HG03432 (cell line): Measurements from ENCODE around the gene ALDH1A2.
"Not testable (repeated sequence)": the region's sequence is repeated elsewhere in the genome, so short reads cannot be mapped to it uniquely, and the experiment has no call there.

Source experiments
- ATAC-seq: cut with Tn5 transposase; IDR thresholded peaks from one replicate; pipeline ENCODE4 v1.9.1; 2021; ENCODE audit warnings: mild to moderate bottlenecking, moderate library complexity; ENCODE audit not compliant: unreplicated experiment

The ALDH1A2 gene

GRCh38 chr15:58065445-58066041 lies at the start of gene ALDH1A2:
Gene ALDH1A2 (minus strand): TSS chr15:58065711. CDS start chr15:58065650, 61 bp downstream.
- no peak for ATAC-seq

DNA sequence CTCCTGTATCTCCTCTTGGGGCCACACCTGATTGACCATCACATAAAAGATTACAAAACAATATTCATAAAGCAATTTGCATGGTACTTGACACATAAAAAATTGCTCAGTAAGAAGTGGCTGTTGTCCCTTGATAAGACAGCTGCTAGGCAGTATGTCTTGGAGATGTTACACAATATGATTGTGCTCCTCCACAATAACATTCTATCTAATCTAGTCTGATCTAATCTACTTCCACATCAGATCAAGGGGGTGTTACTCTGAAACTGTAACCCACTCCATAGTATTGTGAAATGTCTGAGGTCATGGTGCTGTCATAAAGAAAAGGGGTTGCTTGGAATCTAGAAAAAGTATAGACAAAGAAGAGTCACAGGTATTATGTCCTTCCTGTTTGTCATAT lies 49.3 kb upstream of the ALDH1A2 start:
- no peak for ATAC-seq

DNA sequence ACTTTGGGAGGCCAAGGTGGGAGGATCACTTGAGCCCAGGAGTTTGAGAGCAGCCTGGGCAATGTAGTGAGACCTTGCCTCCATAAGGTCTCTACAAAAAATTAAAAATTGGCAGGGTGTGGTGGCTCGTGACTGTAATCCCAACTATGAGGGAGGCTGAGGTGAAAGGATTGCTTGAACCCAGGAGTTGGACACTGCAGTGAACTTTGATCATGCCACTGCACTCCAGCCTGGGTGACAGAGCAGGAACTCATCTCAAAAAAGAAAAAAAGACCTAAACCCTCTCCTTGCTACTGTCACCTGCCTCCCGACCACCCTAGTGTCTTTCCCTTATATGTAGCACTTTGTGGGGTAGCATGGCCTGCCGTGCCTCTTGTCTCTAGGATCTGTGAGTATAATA lies 48.9 kb upstream of the ALDH1A2 start:
- no peak for ATAC-seq

DNA sequence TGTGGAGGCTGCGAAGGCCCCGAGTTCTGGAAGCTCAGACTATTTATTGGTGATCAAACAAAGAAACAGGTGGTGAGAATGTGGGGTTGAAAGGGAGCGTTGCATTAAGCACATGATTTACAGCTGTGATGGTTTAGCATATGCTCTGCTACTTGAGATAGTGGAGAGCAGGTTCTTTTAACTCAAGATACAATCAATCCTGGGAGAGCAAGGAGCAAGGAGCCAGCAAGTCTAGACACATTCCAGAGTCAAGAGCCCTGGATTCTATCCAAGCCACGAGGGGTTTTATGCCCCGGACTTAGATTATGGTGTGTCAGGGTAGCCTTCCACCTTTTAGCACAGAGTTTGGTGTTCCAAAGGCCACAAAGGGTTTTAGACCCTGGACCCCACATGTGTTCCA lies 47.8 kb upstream of the ALDH1A2 start:
- not testable (repeated sequence) for ATAC-seq

GRCh38 chr15:58111718-58112104 lies 46.2 kb upstream of the ALDH1A2 start:
- no peak for ATAC-seq

- no peak for ATAC-seq
Observed at GRCh38 chr15:58110999-58111717, 45.6 kb upstream of the ALDH1A2 start.

DNA sequence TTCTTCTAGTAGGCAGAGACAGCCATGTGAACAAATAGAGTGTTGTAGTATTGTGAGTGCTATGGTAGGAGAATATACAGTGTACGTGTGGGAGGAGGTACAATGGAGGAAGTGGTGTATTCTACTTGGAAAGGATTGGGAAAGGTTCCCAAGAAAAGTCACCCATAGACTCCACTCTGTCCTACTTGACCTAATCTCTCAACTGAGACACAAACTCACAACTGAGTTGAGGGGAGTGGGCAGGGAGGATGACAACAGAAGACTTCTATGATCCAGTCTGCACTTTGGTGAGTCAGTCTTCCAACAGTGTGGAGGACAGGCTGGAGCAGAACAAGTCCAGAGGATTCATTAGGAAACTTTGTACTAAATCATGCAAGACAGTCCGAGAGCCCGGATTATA lies 43.9 kb upstream of the ALDH1A2 start:
- ATAC-seq: no peak

GRCh38 chr15:58108117-58108516 lies 42.6 kb upstream of the ALDH1A2 start:
- no peak for ATAC-seq

GRCh38 chr15:58103482-58103881 lies 38.0 kb upstream of the ALDH1A2 start:
- no peak for ATAC-seq

GRCh38 chr15:58096529-58097084 lies 31.1 kb upstream of the ALDH1A2 start:
- ATAC-seq: no peak

DNA sequence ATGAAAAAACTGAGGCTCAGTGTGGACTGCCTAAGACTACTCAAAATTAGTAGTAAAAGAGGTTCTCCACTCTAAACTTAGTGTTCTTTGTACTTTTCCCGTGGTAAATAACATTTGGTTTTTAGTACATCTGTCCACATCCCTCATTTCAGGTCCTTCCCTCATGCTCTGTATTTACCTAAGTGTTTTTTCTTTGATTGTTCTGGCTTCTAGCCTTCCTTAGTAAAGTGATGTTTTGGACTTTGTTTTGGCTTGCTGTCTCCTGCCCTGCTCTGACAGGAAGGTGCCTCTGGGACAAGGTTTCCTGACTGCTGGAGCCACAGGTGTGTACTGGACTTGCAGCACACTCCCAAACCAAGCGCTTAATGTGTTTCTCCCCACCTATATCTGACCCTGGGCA lies 29.9 kb upstream of the ALDH1A2 start:
- no peak for ATAC-seq

DNA sequence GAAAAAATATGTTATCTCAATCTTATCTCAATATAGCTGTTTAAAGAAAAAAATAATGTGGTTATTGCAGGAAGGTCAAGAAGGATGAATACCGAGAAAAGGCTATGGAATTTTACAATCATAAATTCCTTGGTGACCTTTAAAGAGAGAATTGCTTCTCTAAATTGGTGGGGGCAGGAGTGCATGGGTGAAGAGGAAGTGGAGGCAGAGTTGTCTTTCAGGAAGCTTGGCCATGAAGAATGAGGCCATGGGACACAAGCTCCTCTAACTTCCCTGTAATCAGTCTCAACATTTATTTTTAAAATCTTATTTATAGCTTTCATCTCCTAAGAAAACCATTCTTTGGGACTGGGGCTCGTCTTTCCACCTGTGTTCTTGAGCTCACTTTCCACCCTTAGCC lies 22.4 kb upstream of the ALDH1A2 start:
- ATAC-seq: no peak

DNA sequence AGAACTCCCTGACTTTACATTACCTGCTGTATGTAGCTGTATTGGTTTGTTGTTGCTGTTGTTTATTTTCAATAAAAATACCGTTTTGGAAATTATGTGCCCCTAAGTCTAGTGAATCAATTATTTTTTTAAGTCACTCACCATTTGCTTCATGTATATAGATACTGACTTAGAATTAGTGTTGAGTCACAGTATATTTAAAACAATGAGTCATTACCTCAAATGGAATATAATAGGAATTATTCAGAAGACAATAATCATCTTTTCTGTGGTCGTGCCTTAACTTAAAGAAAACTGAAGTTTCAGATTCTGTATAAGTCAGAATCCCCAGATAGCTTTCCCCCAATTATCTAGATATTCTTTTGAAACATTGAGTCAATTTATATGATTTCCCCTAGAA lies 21.0 kb upstream of the ALDH1A2 start:
- ATAC-seq: no peak

DNA sequence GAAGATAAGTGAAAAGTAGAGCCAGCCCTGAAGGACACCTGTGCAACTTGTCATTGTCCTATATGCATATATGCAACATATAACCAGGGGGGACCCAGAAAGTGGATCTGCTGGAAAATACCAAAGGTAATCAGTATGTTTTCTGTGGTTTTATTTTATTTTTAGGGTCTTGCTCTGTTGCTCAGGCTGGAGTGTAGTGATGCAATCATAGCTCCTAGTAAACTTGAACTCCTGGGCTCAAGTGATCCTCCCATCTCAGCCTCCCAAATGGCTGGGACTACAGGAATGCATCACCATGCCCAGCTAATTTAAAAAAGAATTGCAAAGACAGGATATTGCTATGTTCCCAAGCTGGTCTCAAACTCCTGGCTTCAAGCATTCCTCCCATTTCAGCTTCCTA lies 18.0 kb upstream of the ALDH1A2 start:
- no peak for ATAC-seq

DNA sequence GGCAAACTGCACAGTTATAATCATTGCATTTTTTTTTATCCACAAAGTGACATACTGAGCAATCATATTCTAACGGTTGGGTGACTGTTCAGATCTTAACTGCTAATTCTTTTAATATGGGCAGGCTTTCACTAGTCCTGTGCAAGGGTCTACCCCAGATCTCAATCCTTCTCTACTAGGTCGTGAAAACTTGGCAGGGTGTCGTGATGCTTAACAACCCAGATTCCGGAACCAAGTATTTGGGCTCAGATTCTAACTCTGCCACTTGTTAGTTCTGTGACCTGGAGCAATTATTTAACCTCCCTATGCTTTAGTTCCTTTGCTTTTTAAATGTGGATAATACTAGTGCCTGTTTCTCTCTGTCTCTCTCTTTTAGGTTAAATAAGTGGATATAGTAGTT lies 16.4 kb upstream of the ALDH1A2 start:
- no peak for ATAC-seq

- no peak for ATAC-seq
Observed at GRCh38 chr15:58081456-58081855, 15.9 kb upstream of the ALDH1A2 start.

DNA sequence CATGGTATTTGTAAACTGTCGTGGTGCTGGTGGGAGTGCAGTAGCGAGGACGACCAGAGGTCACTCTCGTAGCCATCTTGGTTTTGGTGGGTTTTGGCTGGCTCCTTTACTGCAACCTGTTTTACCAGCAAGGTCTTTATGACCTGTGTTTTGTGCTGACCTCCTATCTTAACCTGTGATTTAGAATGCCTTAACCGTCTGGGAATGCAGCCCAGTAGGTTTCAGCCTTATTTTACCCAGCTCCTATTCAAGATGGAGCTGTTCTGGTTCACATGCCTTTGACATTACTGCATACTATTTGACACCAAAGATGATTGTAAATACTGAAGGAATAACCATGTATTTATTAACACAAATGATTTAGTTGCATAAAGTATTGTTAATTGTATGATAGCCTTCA lies 15.4 kb upstream of the ALDH1A2 start:
- ATAC-seq: not testable (repeated sequence)

GRCh38 chr15:58080398-58080797 lies 14.9 kb upstream of the ALDH1A2 start:
- ATAC-seq: no peak

GRCh38 chr15:58078591-58078990 lies 13.1 kb upstream of the ALDH1A2 start:
- ATAC-seq: no peak

GRCh38 chr15:58077427-58077826 lies 11.9 kb upstream of the ALDH1A2 start:
- no peak for ATAC-seq

DNA sequence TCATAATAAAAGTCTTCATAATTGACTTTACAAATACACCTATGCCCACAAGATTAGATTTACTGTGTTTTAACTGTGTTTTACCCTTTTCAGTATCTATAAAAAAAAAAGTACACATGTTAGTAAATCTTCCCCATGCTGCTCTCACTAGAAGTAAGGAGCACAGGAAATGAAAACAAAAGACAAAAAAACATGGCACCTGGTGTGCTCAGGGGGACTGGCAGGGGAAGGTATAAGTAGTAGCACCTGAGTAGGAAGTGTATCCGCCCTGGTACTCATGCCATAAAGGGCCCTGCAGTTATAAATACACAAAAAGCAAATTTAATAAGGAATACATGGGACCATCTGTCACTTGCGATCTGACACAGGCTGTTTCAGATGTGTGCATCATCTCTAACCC lies 8.9 kb upstream of the ALDH1A2 start:
- ATAC-seq: no peak

DNA sequence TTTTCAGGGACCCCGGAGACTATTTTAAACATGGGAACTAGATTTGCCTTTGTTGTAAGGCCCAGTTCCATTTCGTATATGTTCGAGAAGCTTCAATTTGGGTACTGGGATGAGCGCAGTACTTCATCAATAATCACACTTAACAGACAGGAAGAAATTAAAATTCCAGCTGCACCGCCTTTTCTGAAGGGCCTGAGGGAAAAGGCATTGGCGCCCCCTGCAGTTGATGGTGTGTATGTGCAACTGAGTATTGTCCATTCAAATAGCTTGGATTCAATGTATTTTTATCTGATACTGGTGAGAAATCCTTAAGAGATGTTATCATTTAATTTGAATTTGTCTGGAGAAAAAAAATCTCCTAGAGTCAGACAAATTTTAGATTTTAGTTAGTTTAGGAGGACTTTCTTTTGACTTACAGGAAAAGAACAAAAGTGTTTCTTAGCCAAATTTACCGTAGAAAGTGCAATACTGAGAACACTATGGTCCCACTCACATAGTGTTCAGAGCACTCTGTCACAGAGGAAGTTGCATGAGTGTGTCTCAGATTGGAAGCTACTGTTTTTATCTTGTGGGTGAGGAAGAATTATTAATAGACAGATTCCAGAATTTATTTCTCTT lies 5.4 kb upstream of the ALDH1A2 start:
- ATAC-seq: no peak
